HCT116 (cell line): ENCODE data around the gene RFPL3. TPM values are rescaled to one million over a fixed set of nuclear protein-coding genes. Genes with fewer than 3 reads are reported as not detected.

ENCODE experiments used
- ATAC-seq: fragments of 200-7000 bp; cut with Tn5 transposase; 2 replicates; pipeline ENCODE4 v1.9.1; 2020; ENCODE audit warnings: mild to moderate bottlenecking, moderate library complexity
- BruUV-seq: library from RNA; stranded (reverse); fragments of 400-500 nt; replicated peaks from 2 replicates; lab custom pipeline; 2021; lab: Mats Ljungman, UMichigan
- CTCF ChIA-PET: fragments of 300-600 bp; sonication (Branson Sonifier 250); formaldehyde crosslinking; loops from one replicate; lab custom pipeline; 2021; ENCODE audit warnings: antibody characterized with exemption; lab: Charles Lee
- POLR2A ChIA-PET: fragments of 300-600, 350-600 bp; sonication (Branson Sonifier 250); formaldehyde crosslinking; loops from one replicate; lab custom pipeline; 2021; ENCODE audit warnings: antibody characterized with exemption; lab: Charles Lee
- RAD21 ChIA-PET, 2 experiments: fragments of 300-600 bp; sonication (Branson Sonifier 250); formaldehyde crosslinking; loops; one replicate each; lab custom pipeline; 2023; ENCODE audit warnings: low total read pairs in 2 of 2; ENCODE audit not compliant: uncharacterized antibody in 2 of 2, unreplicated experiment in 2 of 2, low non-redundant PET in 1 of 2; lab: Charles Lee
- DNase-seq: peaks from one replicate; pipeline ENCODE4 v3.0.0-alpha.2; 2010; ENCODE audit warnings: low read depth, low spot score
- H2AFZ ChIP-seq: fragments of 200-600 bp; shearing (Covaris generic), sonication (generic); 2 replicates; pipeline ENCODE4 v1.6.1; 2017; ENCODE audit warnings: low read depth, mixed run types, mixed read lengths, antibody characterized with exemption, low read length; ENCODE audit not compliant: poor library complexity, severe bottlenecking
- H3K27ac ChIP-seq: 2 replicates; pipeline ENCODE4 v1.5.1; 2012; ENCODE audit warnings: low read depth, low read length
- H3K27me3 ChIP-seq: fragments of 200-600 bp; sonication (generic); 2 replicates; pipeline ENCODE4 v1.6.1; 2016; ENCODE audit warnings: mixed run types, low read length, mixed read lengths; ENCODE audit not compliant: insufficient read depth
- H3K36me3 ChIP-seq, 2 experiments: fragments of 200-500 bp in 1 of 2; fragments of 200-600 bp in 1 of 2; sonication (Bioruptor generic) in 1 of 2; sonication (generic) in 1 of 2; 2 replicates each; pipeline versions ENCODE4 v1.5.1 to v1.6.1; 2014 to 2016; ENCODE audit warnings: low read length in 2 of 2, inconsistent platforms in 1 of 2, mixed read lengths in 1 of 2, mixed run types in 1 of 2; ENCODE audit not compliant: insufficient read depth in 2 of 2, control insufficient read depth in 1 of 2
- H3K4me1 ChIP-seq, 2 experiments: fragments of 200-600 bp in 1 of 2; sonication (generic) in 1 of 2; 2 replicates each; pipeline versions ENCODE4 v1.5.1 to v1.6.1; 2012 to 2017; ENCODE audit warnings: low read length in 2 of 2, inconsistent platforms in 1 of 2, mild to moderate bottlenecking in 1 of 2, mixed read lengths in 1 of 2, mixed run types in 1 of 2, moderate library complexity in 1 of 2; ENCODE audit not compliant: insufficient read depth in 2 of 2, control insufficient read depth in 1 of 2
- H3K4me2 ChIP-seq: fragments of 200-600 bp; sonication (generic); 2 replicates; pipeline ENCODE4 v1.6.1; 2017; ENCODE audit warnings: mixed run types, low read length, mixed read lengths
- H3K4me3 ChIP-seq, 2 experiments: fragments of 200-600 bp in 1 of 2; sonication (generic) in 1 of 2; replicated peaks in 1 of 2; 2 replicates each; pipeline ENCODE4 v1.5.1; 2011 to 2016; ENCODE audit warnings: low read length in 2 of 2, control low read depth in 1 of 2, low read depth in 1 of 2, mild to moderate bottlenecking in 1 of 2, mixed read lengths in 1 of 2, mixed run types in 1 of 2
- H3K79me2 ChIP-seq: fragments of 200-600 bp; sonication (generic); 2 replicates; pipeline ENCODE4 v1.6.1; 2017; ENCODE audit warnings: mild to moderate bottlenecking, mixed run types, low read length, moderate library complexity, mixed read lengths; ENCODE audit not compliant: insufficient read depth
- H3K9ac ChIP-seq: fragments of 200-600 bp; sonication (generic); 2 replicates; pipeline ENCODE4 v1.6.1; 2016; ENCODE audit warnings: low read length, mixed read lengths
- H3K9me2 ChIP-seq: fragments of 200-600 bp; sonication (generic), shearing (Covaris generic); 2 replicates; pipeline ENCODE4 v1.6.1; 2017; ENCODE audit warnings: mixed run types, mild to moderate bottlenecking, moderate library complexity; ENCODE audit not compliant: insufficient read depth
- H3K9me3 ChIP-seq, 2 experiments: fragments of 200-500 bp in 1 of 2; fragments of 200-600 bp in 1 of 2; sonication (Bioruptor generic) in 1 of 2; sonication (generic) in 1 of 2; 2 replicates each; pipeline ENCODE4 v1.6.1; 2014 to 2017; ENCODE audit warnings: low read length in 2 of 2, mixed read lengths in 2 of 2, inconsistent platforms in 1 of 2, low read depth in 1 of 2, mild to moderate bottlenecking in 1 of 2, mixed run types in 1 of 2, moderate library complexity in 1 of 2; ENCODE audit not compliant: control insufficient read depth in 1 of 2, insufficient read depth in 1 of 2
- H4K20me1 ChIP-seq: fragments of 200-600 bp; sonication (generic), shearing (Covaris generic); 2 replicates; pipeline ENCODE4 v1.6.1; 2017; ENCODE audit warnings: mixed run types, mild to moderate bottlenecking, moderate library complexity; ENCODE audit not compliant: insufficient read depth
- CEBPB ChIP-seq: IDR thresholded peaks from 2 replicates; pipeline ENCODE4 v1.6.1; 2012; ENCODE audit warnings: low read depth
- CTCF ChIP-seq, 3 experiments: fragments of 200-600 bp in 1 of 3; sonication (generic) in 1 of 3; IDR thresholded peaks in 2 of 3; conservative IDR thresholded peaks in 1 of 3; 2 replicates each; pipeline ENCODE4 v1.5.1; 2012 to 2017; ENCODE audit warnings: low read depth in 2 of 3, low read length in 2 of 3, antibody characterized with exemption in 1 of 3, borderline replicate concordance in 1 of 3, control low read depth in 1 of 3, mild to moderate bottlenecking in 1 of 3, mixed read lengths in 1 of 3, mixed run types in 1 of 3, moderate library complexity in 1 of 3; ENCODE audit not compliant: insufficient read depth in 1 of 3
- EGR1 ChIP-seq: IDR thresholded peaks from 2 replicates; pipeline ENCODE4 v1.6.1; 2012; ENCODE audit warnings: low read depth
- ELF1 ChIP-seq: IDR thresholded peaks from 2 replicates; pipeline ENCODE4 v1.6.1; 2012; ENCODE audit warnings: low read depth, borderline replicate concordance
- EZH2 ChIP-seq: fragments of 200-600 bp; sonication (generic); IDR thresholded peaks from 2 replicates; pipeline ENCODE4 v1.6.1; 2017; ENCODE audit warnings: antibody characterized with exemption, mixed run types
- FOSL1 ChIP-seq: IDR thresholded peaks from 2 replicates; pipeline ENCODE4 v1.6.1; 2012; ENCODE audit warnings: low read depth
- POLR2A ChIP-seq: IDR thresholded peaks from 2 replicates; pipeline ENCODE4 v1.7.0; 2011; ENCODE audit warnings: borderline replicate concordance; ENCODE audit not compliant: insufficient read depth, insufficient read length; ENCODE audit errors: extremely low read depth
- POLR2AphosphoS5 ChIP-seq: IDR thresholded peaks from 2 replicates; pipeline ENCODE4 v1.6.1; 2011; ENCODE audit warnings: mild to moderate bottlenecking, low read depth, low read length, moderate library complexity
- RAD21 ChIP-seq: IDR thresholded peaks from 2 replicates; pipeline ENCODE4 v1.6.1; 2012; ENCODE audit warnings: low read depth, mild to moderate bottlenecking
- SIN3A ChIP-seq: IDR thresholded peaks from 2 replicates; pipeline ENCODE4 v1.6.1; 2012; ENCODE audit warnings: low read depth
- SRF ChIP-seq: IDR thresholded peaks from 2 replicates; pipeline ENCODE4 v1.6.1; 2012; ENCODE audit warnings: low read depth
- TCF7L2 ChIP-seq: IDR thresholded peaks from 2 replicates; pipeline ENCODE4 v1.7.0; 2011; ENCODE audit warnings: borderline replicate concordance, inconsistent platforms; ENCODE audit not compliant: insufficient read depth, insufficient read length; ENCODE audit errors: extremely low read depth
- YY1 ChIP-seq: IDR thresholded peaks from 2 replicates; pipeline ENCODE4 v1.6.1; 2011; ENCODE audit warnings: low read length, low read depth, moderate library complexity, mild to moderate bottlenecking; ENCODE audit not compliant: insufficient replicate concordance; ENCODE audit errors: extremely low read depth
- ZBTB33 ChIP-seq: IDR thresholded peaks from 2 replicates; pipeline ENCODE4 v1.6.1; 2011; ENCODE audit warnings: mild to moderate bottlenecking, low read length, moderate library complexity; ENCODE audit not compliant: insufficient replicate concordance; ENCODE audit errors: extremely low read depth
- ZNF274 ChIP-seq: fragments of 200-500 bp; sonication (Bioruptor generic); IDR thresholded peaks from 2 replicates; pipeline ENCODE4 v1.6.1; 2014; ENCODE audit warnings: mild to moderate bottlenecking, low read depth, low read length, inconsistent platforms
- intact Hi-C: fragments of 100-400 bp; cut with micrococcal nuclease; formaldehyde crosslinking; loops from 2 replicates; pipeline ENCODE4 v1.10.0; 2022
- total RNA-seq: library from RNA; stranded (reverse); gene quantifications from one replicate; pipeline ENCODE4 v1.2.1, GENCODE V29; 2021; ENCODE audit not compliant: unreplicated experiment

RFPL3 gene
- total RNA-seq, 1 experiment from 2014 or later, result not detected

- H3K9ac ChIP-seq, result no peak overlapping the region
- ChIA-PET CTCF (no interaction called here), POLR2A (no interaction called here), RAD21 (no interaction called here)
- H3K36me3 ChIP-seq, result no peaks in the 10 kb centered on the region
- no TSS peak for BruUV-seq
- H3K4me2 ChIP-seq, result no peak overlapping the region
- no peaks in the 10 kb centered on the region for H3K9me2 ChIP-seq
- no peaks in the 10 kb centered on the region for H3K4me1 ChIP-seq
- TF ChIP-seq ZNF274, result no peak
- no peak for TF ChIP-seq ZBTB33
- TF ChIP-seq CEBPB, result no peak
- TF ChIP-seq SRF, result no peak
- TF ChIP-seq ELF1, result no peak
- no peak for TF ChIP-seq POLR2AphosphoS5
- TF ChIP-seq TCF7L2, result no peak
- no peak for TF ChIP-seq EGR1
- TF ChIP-seq RAD21, result no peak
- no peak for TF ChIP-seq EZH2
- no peak for TF ChIP-seq SIN3A
- TF ChIP-seq FOSL1, result no peak
- no peak for TF ChIP-seq POLR2A
- no peak for TF ChIP-seq YY1
- TF ChIP-seq CTCF (IDR thresholded peaks at IDR 0.05 in 2 of 3, conservative IDR thresholded peaks at IDR 0.05 in 1 of 3; ENCODE audit: borderline replicate concordance in 1 of 3, insufficient read depth in 1 of 3, low read depth in 2 of 3, low read length in 2 of 3), result no peak
- H3K9me3 ChIP-seq, result no peaks in the 10 kb centered on the region
- intact Hi-C loops, result no loop called here
- H3K27ac ChIP-seq, result no peak overlapping the region
- H3K79me2 ChIP-seq, result no peaks in the 10 kb centered on the region
- DNase-seq (no peak), ATAC-seq (no peak)
- H2AFZ ChIP-seq, result no peak overlapping the region
- no peaks in the 10 kb centered on the region for H3K27me3 ChIP-seq
- no peaks in the 10 kb centered on the region for H4K20me1 ChIP-seq
- H3K4me3 ChIP-seq, result no peak overlapping the region
Observed at GRCh38 chr22:32325811-32326237, 31.8 kb upstream of the RFPL3 start.
